Neural cell (in vitro differentiated cells): ENCODE results near the gene MGAT4D. TPM values are rescaled to one million over a fixed set of nuclear protein-coding genes. Genes with fewer than 3 reads are reported as not detected.

ENCODE experiments used
- H2AFZ ChIP-seq: fragments of 200-600, 300-800 bp; sonication (generic), shearing (Covaris generic); 2 replicates; pipeline ENCODE4 v1.6.0; 2014; ENCODE audit warnings: low read depth, mild to moderate bottlenecking, antibody characterized with exemption, low read length, moderate library complexity
- H3F3A ChIP-seq: fragments of 200-600 bp; shearing (Covaris generic); 2 replicates; pipeline ENCODE4 v1.6.1; 2016; ENCODE audit warnings: mild to moderate bottlenecking, moderate library complexity, mixed read lengths, antibody characterized with exemption, low read length; ENCODE audit not compliant: insufficient read depth, poor library complexity, severe bottlenecking
- H3K27ac ChIP-seq: fragments of 200-600, 300-800 bp; sonication (generic), shearing (Covaris generic); 2 replicates; pipeline ENCODE4 v1.5.1; 2014; ENCODE audit warnings: mild to moderate bottlenecking, low read length, moderate library complexity
- H3K27me3 ChIP-seq: fragments of 300-800, 200-600 bp; sonication (generic), shearing (Covaris generic); 2 replicates; pipeline ENCODE4 v1.6.0; 2014; ENCODE audit warnings: mild to moderate bottlenecking, low read depth, low read length, moderate library complexity; ENCODE audit not compliant: insufficient read depth
- H3K36me3 ChIP-seq: fragments of 300-800, 200-600 bp; sonication (generic), shearing (Covaris generic); 2 replicates; pipeline ENCODE4 v1.5.1; 2014; ENCODE audit warnings: mild to moderate bottlenecking, antibody characterized with exemption, low read length, moderate library complexity; ENCODE audit not compliant: insufficient read depth
- H3K4me2 ChIP-seq: fragments of 300-800, 200-600 bp; sonication (generic), shearing (Covaris generic); 2 replicates; pipeline ENCODE4 v1.6.0; 2014; ENCODE audit warnings: mild to moderate bottlenecking, low read length
- H3K4me3 ChIP-seq: fragments of 300-800, 200-600 bp; sonication (generic), shearing (Covaris generic); 2 replicates; pipeline ENCODE4 v1.5.1; 2014; ENCODE audit warnings: mild to moderate bottlenecking, low read length, moderate library complexity
- H3K79me2 ChIP-seq: fragments of 200-600 bp; shearing (Covaris generic); replicated peaks from 2 replicates; pipeline ENCODE4 v1.6.0; 2014; ENCODE audit warnings: mild to moderate bottlenecking, low read length, moderate library complexity; ENCODE audit not compliant: insufficient read depth
- H3K9ac ChIP-seq: fragments of 300-800, 200-600 bp; sonication (generic), shearing (Covaris generic); 2 replicates; pipeline ENCODE4 v1.6.1; 2016; ENCODE audit warnings: mild to moderate bottlenecking, low read length, mixed read lengths
- H3K9me2 ChIP-seq: fragments of 200-600 bp; shearing (Covaris generic); 2 replicates; pipeline ENCODE4 v1.6.1; 2016; ENCODE audit warnings: mild to moderate bottlenecking, low read length, mixed read lengths; ENCODE audit not compliant: insufficient read depth
- H3K9me3 ChIP-seq: fragments of 200-600, 300-800 bp; sonication (generic), shearing (Covaris generic); 2 replicates; pipeline ENCODE4 v1.6.1; 2016; ENCODE audit warnings: mild to moderate bottlenecking, mixed run types, low read length, moderate library complexity, mixed read lengths
- H4K20me1 ChIP-seq: fragments of 200-600 bp; shearing (Covaris generic); 2 replicates; pipeline ENCODE4 v1.6.1; 2016; ENCODE audit warnings: mild to moderate bottlenecking, mixed run types; ENCODE audit not compliant: insufficient read depth
- EP300 ChIP-seq: fragments of 450-650 bp; conservative IDR thresholded peaks from 2 replicates; pipeline ENCODE4 v1.6.1; 2014; ENCODE audit warnings: antibody characterized with exemption, mild to moderate bottlenecking, moderate library complexity; ENCODE audit not compliant: poor library complexity, severe bottlenecking
- MXI1 ChIP-seq: fragments of 450-650 bp; conservative IDR thresholded peaks from 2 replicates; pipeline ENCODE4 v1.6.1; 2014; ENCODE audit warnings: antibody characterized with exemption, mild to moderate bottlenecking; ENCODE audit not compliant: poor library complexity, severe bottlenecking
- POLR2AphosphoS5 ChIP-seq: IDR thresholded peaks from 2 replicates; pipeline ENCODE4 v1.6.1; 2012
- RAD21 ChIP-seq: fragments of 450-650 bp; conservative IDR thresholded peaks from 2 replicates; pipeline ENCODE4 v1.6.1; 2014; ENCODE audit warnings: antibody characterized with exemption, mild to moderate bottlenecking, moderate library complexity
- SMC3 ChIP-seq: fragments of 450-650 bp; conservative IDR thresholded peaks from 2 replicates; pipeline ENCODE4 v1.6.1; 2014; ENCODE audit warnings: antibody characterized with exemption, mild to moderate bottlenecking, moderate library complexity; ENCODE audit not compliant: poor library complexity
- TAF1 ChIP-seq: IDR thresholded peaks from 2 replicates; pipeline ENCODE4 v1.6.1; 2012; ENCODE audit warnings: low read depth
- polyA plus RNA-seq: library from polyadenylated mRNA; depleted of rRNA; stranded (reverse); fragments of >200 nt; gene quantifications from 2 replicates; pipeline ENCODE4 v1.2.3, GENCODE V29; 2014
- TF ChIP-seq, protein P1 (sequence below): fragments of 450-650 bp; IDR thresholded peaks from 2 replicates; pipeline ENCODE4 v1.5.1; 2014; ENCODE audit warnings: antibody characterized with exemption, mild to moderate bottlenecking, moderate library complexity; ENCODE audit not compliant: poor library complexity, severe bottlenecking

MGAT4D gene
- polyA plus RNA-seq, 1 donor from 2014 or later = 0.05 TPM

DNA sequence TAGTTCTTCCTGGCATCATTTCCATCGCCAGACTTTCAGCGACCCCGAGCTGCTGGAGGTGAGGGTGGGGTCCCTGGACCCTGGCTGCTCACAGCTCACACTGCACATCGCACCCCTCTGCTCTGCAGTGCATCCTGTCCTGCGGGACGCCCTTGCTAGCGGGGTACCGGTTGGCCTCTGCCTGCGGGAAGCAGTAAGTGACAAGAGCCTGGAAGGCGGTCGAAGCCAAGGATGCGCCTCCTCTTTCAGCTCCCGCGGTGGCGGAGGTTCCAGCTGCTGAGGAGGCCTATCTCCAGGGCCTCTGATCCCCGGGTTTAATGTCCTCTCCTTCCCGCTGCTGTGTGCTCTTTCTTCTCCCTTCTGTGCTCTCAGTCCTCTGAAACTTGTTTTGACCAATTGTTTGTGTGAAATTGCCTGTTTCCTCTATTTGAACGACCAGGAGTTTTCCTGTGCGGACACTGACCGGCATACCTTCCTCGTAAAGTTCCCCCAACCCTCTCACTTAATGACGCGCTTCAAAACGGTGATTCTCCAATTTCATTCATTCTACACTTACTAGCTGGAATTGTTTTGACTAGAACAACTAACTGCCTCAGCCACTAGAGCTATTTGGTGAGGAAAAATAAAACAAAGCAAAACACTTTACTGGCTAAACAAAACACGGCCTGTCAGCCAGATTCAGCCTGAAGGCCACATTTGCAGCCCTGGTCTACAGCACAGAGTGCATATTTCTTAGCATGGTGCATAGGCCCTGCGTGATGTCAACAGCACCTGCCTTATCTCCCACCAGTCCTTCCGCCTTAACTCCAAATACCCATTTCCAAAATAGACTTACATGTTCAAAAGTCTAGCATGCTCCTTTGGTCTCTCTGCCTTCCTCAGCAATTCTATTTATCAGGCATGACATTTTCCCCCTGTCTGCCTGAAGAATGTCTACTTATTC, 28.0 kb downstream of the MGAT4D start:
- Histone ChIP-seq H3K9ac (no peak overlapping the region), H3K4me3 (no peak overlapping the region), H3F3A (no peaks in the 10 kb centered on the region), H2AFZ (no peak overlapping the region), H3K27ac (no peak overlapping the region), H4K20me1 (no peaks in the 10 kb centered on the region), H3K9me3 (no peaks in the 10 kb centered on the region), H3K4me2 (no peak overlapping the region), H3K79me2 (no peaks in the 10 kb centered on the region), H3K36me3 (no peaks in the 10 kb centered on the region), H3K9me2 (no peaks in the 10 kb centered on the region), H3K27me3 (no peaks in the 10 kb centered on the region)
- TF ChIP-seq, protein P1, sequence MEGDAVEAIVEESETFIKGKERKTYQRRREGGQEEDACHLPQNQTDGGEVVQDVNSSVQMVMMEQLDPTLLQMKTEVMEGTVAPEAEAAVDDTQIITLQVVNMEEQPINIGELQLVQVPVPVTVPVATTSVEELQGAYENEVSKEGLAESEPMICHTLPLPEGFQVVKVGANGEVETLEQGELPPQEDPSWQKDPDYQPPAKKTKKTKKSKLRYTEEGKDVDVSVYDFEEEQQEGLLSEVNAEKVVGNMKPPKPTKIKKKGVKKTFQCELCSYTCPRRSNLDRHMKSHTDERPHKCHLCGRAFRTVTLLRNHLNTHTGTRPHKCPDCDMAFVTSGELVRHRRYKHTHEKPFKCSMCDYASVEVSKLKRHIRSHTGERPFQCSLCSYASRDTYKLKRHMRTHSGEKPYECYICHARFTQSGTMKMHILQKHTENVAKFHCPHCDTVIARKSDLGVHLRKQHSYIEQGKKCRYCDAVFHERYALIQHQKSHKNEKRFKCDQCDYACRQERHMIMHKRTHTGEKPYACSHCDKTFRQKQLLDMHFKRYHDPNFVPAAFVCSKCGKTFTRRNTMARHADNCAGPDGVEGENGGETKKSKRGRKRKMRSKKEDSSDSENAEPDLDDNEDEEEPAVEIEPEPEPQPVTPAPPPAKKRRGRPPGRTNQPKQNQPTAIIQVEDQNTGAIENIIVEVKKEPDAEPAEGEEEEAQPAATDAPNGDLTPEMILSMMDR = no peak
- TF ChIP-seq SMC3 (no peak), TAF1 (no peak), EP300 (no peak), MXI1 (no peak)

DNA sequence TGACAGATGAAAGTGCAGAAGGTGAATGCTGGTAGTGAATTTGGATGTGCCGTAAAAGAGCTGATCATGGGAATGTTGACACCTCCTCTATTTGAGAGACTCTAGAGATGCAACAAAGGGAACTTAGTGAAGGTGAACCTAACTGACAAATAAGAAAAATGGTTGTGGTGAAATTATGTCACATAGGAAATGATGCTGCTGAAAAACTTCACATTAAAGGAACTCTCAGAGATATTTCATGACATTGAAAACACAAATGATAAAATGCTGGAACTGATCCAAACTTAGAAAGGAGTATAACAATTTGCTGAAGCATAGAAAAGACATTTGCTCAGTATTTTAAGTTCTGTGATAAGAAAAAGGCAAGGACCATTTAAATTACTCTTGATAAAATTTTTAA, 31.9 kb downstream of the MGAT4D start:
- H2AFZ ChIP-seq = no peak overlapping the region
- H3K9ac ChIP-seq = no peak overlapping the region
- H3K36me3 ChIP-seq = no peaks in the 10 kb centered on the region
- H3K9me2 ChIP-seq = no peaks in the 10 kb centered on the region
- H3K27me3 ChIP-seq = no peaks in the 10 kb centered on the region
- no peaks in the 10 kb centered on the region for H3F3A ChIP-seq
- no peak overlapping the region for H3K4me3 ChIP-seq
- H3K27ac ChIP-seq = no peak overlapping the region
- H3K9me3 ChIP-seq = no peaks in the 10 kb centered on the region
- H4K20me1 ChIP-seq = no peaks in the 10 kb centered on the region
- no peak overlapping the region for H3K4me2 ChIP-seq
- TF ChIP-seq RAD21 (no peak), POLR2AphosphoS5 (no peak), EP300 (no peak)
- TF ChIP-seq, protein P1 = no peak
- H3K79me2 ChIP-seq = no peaks in the 10 kb centered on the region

DNA sequence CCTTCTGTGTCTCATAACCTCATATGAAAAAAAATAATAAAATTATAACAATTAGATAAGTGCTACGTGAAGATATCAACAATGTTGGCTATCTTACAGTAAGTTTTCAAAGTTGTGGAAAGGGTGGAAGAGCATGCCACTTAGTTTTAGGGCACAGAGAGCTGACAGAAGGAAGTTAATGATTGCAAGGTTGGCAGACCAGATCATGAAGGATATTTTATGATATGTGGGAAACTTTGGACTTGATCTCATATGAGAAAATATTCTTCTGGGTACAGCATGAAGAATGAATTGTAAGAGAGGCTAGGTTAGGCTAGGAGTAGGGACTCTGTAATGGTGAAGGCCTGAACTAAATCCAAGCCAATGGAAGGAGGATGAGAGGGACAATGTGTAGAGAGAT, 34.5 kb downstream of the MGAT4D start:
- no peaks in the 10 kb centered on the region for H3K9me3 ChIP-seq
- H3K27me3 ChIP-seq = no peaks in the 10 kb centered on the region
- no peaks in the 10 kb centered on the region for H3K36me3 ChIP-seq
- H3K79me2 ChIP-seq = no peaks in the 10 kb centered on the region
- no peaks in the 10 kb centered on the region for H3K9me2 ChIP-seq
- no peak overlapping the region for H2AFZ ChIP-seq
- TF ChIP-seq TAF1 (no peak), EP300 (no peak)
- no peak overlapping the region for H3K27ac ChIP-seq
- no peaks in the 10 kb centered on the region for H3F3A ChIP-seq
- H3K9ac ChIP-seq = no peak overlapping the region
- no peak overlapping the region for H3K4me3 ChIP-seq
- no peaks in the 10 kb centered on the region for H4K20me1 ChIP-seq
- no peak overlapping the region for H3K4me2 ChIP-seq
